HG03039 (cell line): ENCODE results near the gene ZNF470.

Experiments
- ATAC-seq: cut with Tn5 transposase; IDR thresholded peaks from one replicate; pipeline ENCODE4 v1.9.1; 2021; ENCODE audit warnings: mild to moderate bottlenecking, moderate library complexity; ENCODE audit not compliant: unreplicated experiment

ZNF470 gene

DNA sequence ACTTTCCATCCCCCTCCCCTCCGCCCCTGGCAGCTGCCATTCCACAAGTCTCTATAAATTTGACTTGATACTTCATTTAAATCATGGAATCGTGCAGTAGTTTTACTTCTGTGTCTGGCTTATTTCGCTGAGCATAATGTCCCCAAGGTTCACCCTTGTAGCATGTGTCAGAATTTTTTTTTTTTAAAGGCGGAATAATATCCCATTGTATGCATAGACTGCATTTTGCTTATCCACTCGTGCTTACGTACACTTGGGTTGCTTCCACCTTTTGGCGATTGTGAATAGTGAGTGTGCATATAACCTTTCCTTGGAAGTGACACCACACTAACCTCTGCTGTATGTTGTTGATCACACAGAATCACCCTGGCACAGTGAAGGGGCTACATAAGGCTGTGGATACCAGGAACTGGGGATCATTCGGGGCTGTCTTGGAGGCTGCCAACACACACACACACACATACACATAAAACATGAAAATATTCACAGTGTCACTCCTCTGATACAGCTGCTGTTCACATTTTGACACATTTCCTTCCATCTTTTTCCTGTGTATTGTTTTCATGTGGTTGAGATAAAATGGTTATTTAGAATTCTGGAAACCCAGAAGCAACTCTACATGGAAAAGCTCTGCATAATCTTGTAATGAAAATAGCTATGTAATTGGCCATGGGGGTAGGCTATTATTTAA lies 41.2 kb downstream of the ZNF470 start:
- no peak for ATAC-seq

DNA sequence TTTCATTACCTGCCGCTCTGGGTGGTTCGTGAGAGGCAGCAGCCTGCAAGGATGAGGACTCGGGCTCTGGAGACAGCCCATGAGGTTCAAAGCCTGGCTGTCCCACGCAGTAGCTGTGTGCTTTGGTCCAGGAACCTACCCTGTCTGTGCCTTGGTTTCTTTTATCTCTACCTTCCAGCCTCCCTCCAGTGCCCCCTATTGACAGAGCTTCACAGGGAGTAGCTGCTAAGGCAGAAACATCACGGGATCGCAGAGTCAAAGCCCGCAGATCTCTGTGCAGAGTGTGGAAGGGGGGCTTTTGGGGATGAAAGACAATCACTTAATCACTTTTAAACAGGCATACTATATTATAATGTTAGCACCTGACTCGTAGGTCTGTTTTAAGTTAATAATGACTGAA lies 44.0 kb downstream of the ZNF470 start:
- ATAC-seq = no peak

DNA sequence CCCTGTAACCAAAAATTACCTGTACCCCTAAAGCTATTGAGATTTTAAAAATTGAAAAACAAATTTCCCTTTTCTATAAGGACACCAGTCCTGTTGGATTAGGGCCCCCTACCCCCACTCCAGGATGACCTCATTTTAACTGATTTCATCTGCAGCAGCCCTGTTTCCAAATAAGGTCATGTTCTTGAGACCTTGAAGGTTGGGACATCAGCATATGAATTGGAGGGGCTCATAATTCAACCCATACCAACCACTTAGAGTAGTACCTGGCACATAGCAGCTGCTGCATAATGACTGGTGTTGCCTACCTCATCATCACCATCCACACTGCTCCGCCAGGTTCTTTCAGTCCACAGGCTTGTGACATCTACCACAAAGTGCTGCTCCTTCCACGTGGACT lies 45.5 kb downstream of the ZNF470 start:
- no peak for ATAC-seq

DNA sequence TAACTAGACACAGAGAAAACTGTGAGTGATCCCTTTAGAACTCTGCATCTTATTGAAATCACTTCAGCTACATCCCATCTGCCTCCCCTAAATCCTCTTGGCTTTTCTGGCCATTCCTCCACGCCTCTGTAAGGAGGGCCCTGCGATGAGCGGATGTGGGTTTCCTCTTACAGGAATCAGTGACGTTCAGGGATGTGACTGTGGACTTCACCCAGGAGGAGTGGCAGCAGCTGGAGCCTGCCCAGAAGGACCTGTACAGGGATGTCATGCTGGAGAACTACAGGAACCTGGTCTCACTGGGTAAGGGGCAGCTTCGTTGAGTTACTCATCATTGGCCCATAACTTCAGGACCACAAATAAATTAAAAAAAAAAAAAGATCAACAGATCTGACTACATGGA lies 46.4 kb downstream of the ZNF470 start:
- ATAC-seq = no peak

DNA sequence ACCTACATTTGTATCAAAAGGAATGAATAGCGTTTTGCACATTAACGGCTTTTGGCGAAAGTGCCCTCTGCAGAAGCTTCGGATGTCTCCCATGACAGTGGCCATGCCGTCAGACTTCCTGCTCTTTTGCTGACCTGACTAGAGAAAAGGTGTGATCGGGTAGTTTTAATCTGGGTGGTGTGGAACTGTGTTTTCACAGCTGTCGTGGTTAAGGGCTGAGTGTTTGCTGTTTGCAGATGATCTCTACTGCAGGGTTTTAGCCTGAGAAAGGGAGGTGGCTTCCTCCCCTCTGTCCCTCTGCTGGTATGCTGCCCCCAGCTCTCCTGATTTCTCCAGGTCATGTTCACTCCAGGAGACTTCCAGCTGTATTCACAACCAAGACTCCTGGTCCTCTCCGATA lies 50.3 kb downstream of the ZNF470 start:
- ATAC-seq = no peak

DNA sequence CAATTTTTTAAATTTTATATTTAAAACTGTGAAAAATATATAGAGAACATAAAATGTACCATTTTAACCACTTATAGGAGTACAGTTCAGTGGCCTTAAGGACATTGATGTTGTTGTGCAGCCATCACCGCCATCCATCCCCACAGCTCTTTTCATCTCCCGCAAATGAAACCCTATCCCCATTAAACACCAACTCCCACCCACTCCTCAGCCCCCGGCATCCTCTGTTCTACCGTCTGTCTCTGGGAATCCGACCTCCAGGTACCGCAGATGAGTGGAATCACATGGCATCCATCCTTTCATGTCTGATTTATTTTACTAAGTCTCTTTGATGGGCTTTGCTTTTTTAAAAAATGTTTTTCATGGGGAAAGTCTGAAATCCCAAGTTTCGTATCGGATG lies 51.9 kb downstream of the ZNF470 start:
- ATAC-seq = no peak

DNA sequence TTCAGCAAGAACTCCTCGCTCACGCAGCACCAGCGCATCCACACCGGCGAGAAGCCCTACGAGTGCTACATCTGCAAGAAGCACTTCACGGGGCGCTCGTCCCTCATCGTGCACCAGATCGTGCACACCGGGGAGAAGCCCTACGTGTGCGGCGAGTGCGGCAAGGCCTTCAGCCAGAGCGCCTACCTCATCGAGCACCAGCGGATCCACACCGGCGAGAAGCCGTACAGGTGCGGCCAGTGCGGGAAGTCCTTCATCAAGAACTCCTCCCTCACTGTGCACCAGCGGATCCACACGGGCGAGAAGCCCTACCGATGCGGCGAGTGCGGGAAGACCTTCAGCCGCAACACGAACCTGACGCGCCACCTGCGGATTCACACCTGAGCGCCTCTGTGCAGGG lies 55.1 kb downstream of the ZNF470 start:
- no peak for ATAC-seq

DNA sequence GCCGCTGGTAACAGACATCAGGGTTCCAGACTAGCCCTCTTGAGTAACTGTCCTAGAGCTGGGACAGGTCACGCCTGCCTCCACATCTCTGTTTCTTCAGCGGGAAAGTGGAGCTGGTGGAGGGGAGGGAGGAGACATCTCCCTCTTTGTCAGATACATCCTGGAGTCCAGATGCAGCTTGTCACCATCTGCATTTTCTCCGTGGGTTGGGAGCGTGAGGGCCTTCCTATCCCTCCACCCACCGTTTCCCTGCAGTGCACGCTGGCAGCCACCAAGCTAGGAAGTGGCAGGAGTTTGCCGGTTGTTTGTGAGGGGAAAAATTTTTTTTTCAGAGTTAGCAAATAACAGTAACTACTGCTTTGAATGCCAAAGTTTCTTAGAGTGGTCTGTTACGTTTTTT lies 55.7 kb downstream of the ZNF470 start:
- no peak for ATAC-seq

DNA sequence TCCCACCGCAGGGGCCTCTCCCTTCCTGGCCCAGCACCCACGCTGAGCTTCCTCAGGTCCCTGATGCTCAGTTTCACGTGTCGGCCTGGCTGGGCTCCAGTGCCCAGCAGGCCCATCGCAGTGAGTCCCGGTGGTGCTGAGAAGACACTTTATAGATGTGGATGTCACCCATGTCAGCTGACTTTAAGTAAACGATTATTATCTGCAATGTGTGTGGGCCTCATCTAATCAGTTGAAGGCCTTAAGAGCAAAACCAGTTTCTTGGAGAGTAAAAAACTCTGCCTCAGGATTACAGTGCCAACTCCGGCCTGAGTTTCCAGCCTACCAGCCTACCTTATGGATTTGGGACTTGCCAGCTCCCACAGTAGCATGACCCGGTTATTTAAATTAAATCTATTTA lies 58.4 kb downstream of the ZNF470 start:
- no peak for ATAC-seq

DNA sequence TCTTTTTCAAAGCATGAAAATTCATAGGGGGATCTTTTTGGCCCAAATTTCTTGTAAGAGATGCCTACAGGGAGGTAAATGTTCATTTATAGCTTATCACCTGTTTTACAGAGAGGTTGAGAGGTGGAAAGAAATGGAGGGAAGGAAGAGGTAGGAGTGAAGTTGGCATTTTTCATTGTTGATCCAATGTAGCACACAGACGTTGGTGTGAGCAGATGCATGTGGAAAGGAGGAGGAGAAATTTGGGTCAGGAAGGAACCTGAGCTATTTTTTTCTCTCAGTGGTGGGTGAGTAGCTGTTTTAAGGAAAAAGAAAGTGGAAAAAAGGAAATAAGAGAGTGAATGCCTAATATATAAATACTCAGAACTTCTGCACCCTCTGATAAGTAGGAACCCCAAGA lies 65.8 kb downstream of the ZNF470 start:
- no peak for ATAC-seq

DNA sequence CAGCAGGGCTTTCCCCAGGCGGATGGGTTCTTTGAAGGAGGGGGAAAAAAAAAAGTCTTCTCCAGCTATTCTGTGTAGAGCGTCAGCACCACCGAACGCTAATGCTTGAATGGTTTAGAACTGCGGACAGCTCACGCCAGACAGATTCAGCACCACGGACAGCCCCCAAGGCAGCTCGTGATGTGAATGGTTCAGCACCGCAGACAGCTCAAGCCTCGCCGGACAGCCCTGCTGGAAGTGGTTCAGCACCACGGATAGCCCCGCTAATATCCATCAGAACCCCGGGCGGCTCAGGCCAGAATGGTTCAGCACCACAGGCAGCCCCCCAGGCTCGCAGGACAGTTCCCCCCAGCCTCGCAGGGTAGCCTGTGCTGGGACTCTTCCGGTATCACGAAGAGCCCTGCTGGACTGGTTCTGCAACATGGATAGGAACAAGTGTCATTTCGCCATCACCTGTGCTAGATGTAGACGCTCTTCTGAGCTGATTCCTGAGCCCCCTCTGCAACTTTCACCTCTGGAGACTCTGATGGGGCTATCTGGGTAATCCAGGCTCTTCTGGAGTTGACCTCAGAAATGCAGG lies 70.8 kb downstream of the ZNF470 start:
- ATAC-seq = no peak
